Measurements from ENCODE around the gene VEGFA.

Gene VEGFA

DNA sequence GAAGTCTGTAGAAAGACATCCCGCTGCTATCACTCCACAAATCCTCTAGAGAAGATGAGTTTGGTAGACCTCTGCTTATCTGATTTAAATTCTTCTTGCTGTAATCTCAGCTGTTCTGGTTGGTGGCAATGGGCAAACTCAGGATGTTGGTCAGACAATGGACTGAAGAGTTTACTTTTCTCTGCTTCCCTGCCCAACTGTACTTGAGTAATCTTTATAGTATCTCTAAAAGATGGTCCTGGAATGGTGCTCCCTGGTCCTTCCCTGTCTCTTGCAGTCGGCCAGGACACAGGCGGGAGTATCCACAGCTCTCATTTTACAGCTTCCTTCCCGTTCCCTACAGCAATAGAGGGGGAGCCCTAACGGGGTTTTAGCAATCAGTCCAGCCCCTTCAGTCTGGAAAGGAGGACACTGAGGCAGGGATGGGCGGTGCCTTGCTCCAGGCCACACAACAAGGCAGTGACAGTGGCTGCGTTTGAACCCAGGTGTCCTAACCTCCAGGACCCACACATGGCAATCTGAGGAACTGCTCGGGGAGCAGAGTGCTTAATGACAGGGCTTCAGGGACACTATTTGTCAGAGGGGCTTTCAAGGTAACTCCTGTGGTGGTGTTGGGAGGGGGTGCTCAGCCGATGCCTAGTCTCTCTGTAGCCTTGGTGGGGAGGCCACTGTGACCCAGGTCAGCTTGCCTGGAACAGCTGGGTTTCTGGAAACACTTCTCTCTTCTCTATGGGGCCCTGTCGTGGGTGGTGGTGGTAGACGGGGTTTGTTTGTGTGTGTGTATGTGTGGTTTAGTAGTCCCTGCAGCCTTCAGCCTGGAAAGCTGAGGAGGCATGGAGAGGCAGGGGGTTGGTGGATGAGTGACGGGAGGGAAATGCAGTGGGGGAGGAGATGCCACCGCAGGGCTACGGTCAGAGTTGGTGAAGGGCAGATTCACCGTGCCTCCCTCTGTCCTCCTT, 9.5 kb upstream of the VEGFA start:
- DNase-seq, result no peak

DNA sequence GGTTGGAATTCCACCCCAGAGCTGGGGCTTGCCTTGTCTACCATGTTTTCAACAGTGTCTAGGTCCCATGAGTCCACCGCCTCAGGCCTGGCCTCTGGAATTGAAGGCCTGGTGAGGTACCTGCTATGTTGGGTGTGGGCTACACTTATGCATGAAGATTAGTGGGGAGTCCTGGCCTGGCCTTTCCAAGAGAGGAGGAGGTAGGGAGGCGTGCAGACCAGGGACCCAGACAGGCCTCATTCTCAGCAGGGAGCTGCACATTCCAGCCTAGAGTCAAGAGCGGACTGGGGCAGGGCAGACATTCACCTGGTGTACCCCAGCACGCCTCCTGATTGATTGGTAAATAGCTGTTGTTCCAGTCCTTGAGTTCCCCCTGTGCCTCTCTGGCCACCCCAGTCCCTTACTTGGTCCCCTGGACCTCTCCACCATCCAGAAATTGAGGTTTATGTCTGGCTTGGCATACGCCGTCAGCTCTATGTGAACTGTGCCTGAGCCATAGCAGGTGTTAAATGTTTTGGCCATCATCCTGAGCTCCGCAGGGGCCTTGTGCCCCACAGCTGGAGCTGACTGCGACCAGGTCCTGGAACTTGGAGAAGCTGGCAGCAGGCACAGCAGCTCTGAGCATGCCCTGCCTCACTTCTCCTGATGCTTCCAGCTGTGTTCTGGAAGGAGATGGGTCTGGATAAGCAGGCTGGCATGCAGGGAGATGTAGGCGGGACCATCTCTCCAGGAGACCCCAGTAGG, 8.2 kb upstream of the VEGFA start:
- DNase-seq, result no peak

DNA sequence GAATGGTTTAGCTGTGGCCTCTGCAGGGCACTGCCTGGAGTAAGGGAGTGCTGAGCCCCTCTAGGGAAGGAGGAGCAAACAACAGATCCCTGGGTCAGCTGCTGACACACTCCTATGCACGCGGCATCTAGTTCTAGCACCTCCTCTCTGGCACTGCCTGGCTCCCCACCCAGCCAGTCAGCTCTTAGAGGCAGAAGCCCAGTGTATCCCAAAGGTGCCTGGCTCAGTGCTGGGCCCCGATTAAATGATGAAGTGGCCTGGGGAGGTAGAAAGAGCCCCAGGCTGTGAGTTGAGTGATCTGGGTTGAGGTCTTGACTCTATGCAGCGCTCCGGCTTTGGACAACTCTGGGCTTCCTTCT, 7.6 kb upstream of the VEGFA start:
- no peak for DNase-seq

DNA sequence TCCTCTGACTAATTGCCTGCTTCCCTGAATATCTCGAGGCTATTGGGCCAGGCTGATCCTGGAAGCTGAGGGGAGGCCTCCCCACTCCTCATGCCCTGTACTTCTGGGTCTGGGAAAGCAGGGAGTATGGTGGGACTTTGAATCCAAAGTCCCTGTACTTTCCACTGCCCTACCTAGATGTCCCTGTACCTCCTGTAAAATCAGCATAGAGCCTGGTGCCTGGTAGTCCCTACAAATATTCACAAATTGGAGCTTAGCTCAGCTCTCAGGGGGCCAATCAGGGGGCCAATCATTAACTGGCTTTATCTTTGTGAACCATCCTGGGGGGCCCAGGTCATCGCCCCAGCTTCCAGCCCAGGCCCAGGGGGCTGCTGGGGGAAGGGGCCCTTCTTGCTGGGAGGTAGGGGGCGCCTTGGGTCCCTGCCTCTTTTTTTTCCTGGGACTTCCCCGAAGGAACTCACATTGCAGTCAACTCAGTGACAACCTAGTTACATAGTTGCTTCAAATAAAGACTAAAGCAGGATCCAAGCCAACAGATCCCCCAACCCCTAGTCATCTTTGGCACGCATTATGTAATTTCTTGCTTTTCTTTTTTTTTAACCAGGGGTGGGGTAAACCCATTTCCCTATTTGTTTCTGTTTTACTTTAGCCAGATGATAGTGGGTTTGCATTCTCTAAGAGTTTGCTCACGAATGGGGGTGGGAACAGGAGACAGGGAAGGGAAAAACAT, 6.9 kb upstream of the VEGFA start:
- no peak for DNase-seq

DNA sequence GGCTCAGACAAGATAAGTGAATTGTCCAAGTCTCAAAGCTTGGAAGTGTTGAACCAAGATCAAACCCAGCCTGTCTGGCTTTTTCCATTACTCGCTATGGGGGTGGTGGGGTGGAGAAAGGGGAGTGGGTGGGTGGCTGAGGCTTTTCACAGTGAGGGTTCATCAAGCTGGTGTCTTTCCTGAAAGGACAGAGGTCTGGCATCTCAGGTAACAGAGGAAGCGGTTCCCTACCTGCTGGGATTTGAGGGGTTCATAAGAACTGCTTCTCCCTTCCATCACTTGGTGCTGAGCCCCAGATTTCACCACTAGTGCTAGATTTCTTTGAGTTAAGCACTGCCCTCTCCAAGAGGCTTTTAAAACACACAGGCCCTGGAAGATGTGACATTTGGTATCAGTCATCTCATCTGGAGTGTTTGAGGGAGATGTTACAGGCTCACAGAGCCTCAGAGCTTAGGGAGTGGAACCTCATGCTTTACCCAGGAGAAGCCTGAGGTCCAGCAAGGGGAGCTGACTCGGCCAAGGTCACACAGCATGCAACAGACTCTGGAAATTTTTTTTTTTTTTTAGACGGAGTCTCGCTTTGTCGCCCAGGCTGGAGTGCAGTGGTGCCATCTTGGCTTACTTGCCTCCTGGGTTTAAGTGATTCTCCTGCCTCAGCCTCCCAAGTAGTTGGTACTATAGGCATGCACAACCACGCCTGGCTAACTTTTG, 6.0 kb upstream of the VEGFA start:
- DNase-seq, result no peak

DNA sequence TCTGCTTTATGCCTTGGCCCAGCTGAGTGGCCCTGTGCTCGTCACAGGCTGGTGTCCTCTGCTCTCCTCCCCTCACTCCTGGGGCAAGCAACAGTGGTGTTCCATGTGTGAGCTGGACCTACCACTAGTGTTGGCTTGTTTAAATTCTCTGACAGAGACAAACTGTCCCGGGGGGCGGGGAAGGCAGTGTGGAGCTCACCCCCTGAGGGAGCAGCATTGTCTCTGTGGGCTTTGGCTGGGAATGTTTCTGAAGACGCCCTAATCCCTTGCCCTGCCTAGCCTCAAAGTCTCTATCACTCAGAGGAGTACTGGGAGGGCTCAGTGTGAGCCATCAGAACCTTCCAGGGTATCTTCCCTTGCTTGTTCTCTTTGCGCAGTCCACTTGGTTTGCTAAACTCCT, 5.2 kb upstream of the VEGFA start:
- DNase-seq, result no peak

DNA sequence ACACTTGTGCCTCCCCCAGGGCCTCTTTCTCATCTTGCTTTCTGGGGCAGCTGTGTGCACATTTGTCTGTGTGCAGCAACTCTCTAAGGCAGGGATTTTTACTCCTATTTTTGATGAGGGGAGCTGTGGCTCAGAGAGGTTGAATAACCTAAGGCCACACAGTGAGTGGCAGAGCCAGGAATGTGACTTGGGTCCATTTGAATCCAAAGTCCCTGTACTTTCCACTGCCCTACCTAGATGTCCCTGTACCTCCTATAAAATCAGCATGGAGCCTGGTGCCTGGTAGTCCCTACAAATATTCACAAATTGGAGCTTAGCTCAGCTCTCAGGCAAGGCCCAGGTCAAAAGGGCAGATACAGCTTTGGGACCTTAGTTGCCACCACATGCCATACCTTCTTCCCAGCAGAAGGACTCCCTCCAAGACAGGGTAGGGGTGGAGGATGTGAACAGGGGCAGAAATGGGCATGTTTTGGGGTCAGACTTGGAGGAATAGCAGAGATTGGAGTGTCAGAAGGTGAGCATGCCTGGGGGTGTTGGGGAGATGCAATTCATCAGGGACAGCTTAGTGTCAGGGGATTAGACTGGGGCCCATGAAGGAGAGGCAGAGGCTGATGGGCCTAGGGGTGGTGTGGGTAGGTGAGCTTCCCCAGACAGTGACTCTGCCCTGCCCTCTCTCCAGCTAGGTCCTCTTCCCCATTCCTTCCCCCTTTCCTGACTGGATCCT, 4.1 kb upstream of the VEGFA start:
- no peak for DNase-seq

DNA sequence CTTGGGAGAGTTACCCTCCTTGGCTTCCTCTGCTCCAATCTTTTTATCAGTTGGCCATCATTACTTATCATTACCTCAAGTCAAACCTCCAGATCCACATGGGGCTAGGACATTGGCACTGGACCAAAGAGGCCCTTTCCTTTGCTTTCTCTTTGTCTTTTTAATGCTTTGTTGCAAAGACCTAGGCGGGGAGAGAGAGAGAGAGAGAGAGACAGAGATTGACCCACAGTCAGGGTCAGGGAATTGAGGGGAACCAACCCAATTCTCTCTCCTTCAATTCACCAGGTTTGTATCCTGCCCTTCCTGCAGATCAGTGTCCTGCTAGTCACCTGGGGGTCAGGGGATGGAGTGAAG, 3.5 kb upstream of the VEGFA start:
- no peak for DNase-seq

DNA sequence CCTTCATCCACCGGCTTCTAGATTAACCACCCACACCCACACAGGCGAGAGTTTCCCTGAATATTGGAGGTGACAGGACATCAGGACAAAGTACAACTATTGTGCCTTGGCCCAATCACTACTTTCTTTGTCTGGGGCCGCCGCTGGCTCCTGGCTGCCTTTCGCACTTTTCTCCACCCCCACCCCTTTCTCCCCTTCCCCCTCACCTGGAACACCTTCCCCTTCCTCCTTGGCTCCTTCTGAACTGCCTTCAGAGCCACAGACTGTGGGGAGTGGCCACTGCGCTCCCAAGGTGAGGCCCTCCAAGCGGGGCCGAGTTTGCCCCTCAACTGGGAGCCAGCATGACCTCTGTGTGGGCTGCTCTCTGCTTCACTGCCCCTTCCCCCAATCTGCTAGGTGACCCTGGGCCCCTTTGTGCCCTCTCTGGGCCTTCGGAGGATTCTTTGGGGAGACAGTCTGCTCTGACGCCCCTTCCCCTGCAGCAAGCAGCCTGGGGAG, 3.0 kb upstream of the VEGFA start:
- DNase-seq, result no peak

DNA sequence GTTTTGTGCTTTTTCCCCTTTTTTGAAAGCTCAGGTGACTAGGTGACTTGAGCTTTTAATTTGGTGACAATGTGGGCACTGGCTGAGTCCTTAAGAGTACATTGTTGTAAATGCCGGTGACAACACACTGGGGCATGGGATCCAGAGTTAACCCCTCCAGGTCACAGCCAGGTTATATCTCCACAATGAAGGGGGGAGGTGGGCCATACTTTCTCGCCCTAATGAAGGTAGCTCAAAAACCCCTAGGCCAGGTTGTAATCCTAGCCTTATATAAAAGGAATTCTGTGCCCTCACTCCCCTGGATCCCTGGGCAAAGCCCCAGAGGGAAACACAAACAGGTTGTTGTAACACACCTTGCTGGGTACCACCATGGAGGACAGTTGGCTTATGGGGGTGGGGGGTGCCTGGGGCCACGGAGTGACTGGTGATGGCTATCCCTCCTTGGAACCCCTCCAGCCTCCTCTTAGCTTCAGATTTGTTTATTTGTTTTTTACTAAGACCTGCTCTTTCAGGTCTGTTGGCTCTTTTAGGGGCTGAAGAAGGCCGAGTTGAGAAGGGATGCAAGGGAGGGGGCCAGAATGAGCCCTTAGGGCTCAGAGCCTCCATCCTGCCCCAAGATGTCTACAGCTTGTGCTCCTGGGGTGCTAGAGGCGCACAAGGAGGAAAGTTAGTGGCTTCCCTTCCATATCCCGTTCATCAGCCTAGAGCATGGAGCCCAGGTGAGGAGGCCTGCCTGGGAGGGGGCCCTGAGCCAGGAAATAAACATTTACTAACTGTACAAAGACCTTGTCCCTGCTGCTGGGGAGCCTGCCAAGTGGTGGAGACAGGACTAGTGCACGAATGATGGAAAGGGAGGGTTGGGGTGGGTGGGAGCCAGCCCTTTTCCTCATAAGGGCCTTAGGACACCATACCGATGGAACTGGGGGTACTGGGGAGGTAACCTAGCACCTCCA, 2.2 kb upstream of the VEGFA start:
- DNase-seq, result no peak

DNA sequence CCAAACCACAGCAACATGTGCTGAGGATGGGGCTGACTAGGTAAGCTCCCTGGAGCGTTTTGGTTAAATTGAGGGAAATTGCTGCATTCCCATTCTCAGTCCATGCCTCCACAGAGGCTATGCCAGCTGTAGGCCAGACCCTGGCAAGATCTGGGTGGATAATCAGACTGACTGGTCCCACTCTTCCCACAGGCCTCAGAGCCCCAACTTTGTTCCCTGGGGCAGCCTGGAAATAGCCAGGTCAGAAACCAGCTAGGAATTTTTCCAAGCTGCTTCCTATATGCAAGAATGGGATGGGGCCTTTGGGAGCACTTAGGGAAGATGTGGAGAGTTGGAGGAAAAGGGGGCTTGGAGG, 1.5 kb upstream of the VEGFA start:
- DNase-seq, result no peak

DNA sequence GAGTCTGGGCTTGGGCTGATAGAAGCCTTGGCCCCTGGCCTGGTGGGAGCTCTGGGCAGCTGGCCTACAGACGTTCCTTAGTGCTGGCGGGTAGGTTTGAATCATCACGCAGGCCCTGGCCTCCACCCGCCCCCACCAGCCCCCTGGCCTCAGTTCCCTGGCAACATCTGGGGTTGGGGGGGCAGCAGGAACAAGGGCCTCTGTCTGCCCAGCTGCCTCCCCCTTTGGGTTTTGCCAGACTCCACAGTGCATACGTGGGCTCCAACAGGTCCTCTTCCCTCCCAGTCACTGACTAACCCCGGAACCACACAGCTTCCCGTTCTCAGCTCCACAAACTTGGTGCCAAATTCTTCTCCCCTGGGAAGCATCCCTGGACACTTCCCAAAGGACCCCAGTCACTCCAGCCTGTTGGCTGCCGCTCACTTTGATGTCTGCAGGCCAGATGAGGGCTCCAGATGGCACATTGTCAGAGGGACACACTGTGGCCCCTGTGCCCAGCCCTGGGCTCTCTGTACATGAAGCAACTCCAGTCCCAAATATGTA, 957 bp upstream of the VEGFA start:
- no peak for DNase-seq

DNA sequence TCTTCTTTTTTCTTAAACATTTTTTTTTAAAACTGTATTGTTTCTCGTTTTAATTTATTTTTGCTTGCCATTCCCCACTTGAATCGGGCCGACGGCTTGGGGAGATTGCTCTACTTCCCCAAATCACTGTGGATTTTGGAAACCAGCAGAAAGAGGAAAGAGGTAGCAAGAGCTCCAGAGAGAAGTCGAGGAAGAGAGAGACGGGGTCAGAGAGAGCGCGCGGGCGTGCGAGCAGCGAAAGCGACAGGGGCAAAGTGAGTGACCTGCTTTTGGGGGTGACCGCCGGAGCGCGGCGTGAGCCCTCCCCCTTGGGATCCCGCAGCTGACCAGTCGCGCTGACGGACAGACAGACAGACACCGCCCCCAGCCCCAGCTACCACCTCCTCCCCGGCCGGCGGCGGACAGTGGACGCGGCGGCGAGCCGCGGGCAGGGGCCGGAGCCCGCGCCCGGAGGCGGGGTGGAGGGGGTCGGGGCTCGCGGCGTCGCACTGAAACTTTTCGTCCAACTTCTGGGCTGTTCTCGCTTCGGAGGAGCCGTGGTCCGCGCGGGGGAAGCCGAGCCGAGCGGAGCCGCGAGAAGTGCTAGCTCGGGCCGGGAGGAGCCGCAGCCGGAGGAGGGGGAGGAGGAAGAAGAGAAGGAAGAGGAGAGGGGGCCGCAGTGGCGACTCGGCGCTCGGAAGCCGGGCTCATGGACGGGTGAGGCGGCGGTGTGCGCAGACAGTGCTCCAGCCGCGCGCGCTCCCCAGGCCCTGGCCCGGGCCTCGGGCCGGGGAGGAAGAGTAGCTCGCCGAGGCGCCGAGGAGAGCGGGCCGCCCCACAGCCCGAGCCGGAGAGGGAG, 580 bp downstream of the VEGFA start:
- DNase-seq, result peak; percentile 80

DNA sequence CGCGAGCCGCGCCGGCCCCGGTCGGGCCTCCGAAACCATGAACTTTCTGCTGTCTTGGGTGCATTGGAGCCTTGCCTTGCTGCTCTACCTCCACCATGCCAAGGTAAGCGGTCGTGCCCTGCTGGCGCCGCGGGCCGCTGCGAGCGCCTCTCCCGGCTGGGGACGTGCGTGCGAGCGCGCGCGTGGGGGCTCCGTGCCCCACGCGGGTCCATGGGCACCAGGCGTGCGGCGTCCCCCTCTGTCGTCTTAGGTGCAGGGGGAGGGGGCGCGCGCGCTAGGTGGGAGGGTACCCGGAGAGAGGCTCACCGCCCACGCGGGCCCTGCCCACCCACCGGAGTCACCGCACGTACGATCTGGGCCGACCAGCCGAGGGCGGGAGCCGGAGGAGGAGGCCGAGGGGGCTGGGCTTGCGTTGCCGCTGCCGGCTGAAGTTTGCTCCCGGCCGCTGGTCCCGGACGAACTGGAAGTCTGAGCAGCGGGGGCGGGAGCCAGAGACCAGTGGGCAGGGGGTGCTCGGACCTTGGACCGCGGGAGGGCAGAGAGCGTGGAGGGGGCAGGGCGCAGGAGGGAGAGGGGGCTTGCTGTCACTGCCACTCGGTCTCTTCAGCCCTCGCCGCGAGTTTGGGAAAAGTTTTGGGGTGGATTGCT, 1.3 kb downstream of the VEGFA start:
- peak; percentile 79 for DNase-seq

DNA sequence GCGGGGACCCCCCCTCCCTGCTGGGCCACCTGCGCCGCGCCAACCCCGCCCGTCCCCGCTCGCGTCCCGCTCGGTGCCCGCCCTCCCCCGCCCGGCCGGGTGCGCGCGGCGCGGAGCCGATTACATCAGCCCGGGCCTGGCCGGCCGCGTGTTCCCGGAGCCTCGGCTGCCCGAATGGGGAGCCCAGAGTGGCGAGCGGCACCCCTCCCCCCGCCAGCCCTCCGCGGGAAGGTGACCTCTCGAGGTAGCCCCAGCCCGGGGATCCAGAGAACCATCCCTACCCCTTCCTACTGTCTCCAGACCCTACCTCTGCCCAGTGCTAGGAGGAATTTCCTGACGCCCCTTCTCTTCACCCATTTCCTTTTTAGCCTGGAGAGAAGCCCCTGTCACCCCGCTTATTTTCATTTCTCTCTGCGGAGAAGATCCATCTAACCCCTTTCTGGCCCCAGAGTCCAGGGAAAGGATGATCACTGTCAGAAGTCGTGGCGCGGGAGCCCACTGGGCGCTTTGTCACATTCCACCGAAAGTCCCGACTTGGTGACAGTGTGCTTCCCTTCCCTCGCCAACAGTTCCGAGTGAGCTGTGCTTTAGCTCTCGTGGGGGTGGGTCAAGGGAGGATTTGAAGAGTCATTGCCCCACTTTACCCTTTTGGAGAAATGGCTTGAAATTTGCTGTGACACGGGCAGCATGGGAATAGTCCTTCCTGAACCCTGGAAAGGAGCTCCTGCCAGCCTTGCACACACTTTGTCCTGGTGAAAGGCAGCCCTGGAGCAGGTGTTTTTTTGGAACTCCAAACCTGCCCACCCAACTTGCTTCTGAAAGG, 2.1 kb downstream of the VEGFA start:
- DNase-seq, result peak; percentile 70

DNA sequence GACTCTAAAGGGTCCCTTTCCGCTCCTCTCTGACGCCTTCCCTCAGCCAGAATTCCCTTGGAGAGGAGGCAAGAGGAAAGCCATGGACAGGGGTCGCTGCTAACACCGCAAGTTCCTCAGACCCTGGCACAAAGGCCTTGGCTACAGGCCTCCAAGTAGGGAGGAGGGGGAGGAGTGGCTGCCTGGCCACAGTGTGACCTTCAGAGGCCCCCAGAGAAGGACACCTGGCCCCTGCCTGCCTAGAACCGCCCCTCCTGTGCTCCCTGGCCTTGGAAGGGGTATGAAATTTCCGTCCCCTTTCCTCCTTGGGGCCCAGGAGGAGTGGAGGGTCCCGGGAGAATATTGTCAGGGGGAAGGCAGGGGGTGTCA, 2.7 kb downstream of the VEGFA start:
- DNase-seq, result peak; percentile 82

DNA sequence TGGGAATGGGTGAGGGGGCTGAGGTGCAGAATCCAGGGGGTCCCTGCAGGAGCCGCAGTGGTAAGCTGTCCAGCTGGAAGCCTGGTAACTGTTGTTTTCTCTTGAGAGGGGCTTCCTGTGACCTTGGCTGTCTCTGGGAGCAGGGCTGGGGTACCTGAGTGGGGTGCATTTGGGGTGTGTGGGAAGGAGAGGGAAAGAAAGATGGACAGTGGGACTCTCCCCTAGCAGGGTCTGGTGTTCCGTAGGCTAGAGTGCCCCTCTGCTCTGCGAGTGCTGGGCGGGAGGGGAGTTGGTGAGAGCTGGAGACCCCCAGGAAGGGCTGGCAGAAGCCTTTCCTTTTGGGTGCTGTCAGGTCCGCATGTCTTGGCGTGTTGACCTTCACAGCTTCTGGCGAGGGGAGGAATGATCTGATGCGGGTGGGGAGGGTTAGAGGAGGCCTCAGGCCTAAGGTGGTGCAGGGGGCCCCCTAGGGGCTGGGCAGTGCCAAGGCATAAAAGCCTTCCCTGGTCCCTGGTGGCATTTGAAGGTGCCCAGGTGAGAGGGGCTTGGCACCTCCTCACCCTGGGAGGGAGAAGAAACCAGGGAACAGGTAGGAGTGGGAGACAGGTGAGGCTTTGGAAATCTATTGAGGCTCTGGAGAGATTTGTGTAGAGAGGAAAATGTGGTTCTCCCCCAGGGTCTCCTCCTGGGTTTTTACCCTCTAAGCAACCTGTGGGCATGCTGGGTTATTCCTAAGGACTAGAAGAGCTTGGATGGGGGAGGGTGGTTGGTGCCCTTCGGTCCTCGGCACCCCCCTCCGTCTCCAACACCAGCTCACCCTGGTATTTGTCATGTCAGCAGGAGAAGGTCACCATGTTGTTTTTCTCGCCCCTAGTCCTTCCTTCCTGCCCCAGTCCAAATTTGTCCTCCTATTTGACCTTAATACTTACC, 3.3 kb downstream of the VEGFA start:
- peak; percentile 69 for DNase-seq
